SK-N-SH treated with all-trans-retinoic acid at 6 μM for 48 hours (cell line): ENCODE measurements around the gene PSMD8.

Experiments
- CSDC2 ChIP-seq: fragments of 250-450 bp; sonication (Bioruptor Pico); IDR thresholded peaks from 2 replicates; pipeline ENCODE4 v1.5.0; 2020; ENCODE audit warnings: mild to moderate bottlenecking, moderate library complexity
- PATZ1 ChIP-seq: fragments of 250-450 bp; sonication (Bioruptor Pico); IDR thresholded peaks from 2 replicates; pipeline ENCODE4 v1.8.0; 2020; ENCODE audit warnings: mild to moderate bottlenecking, moderate library complexity, borderline replicate concordance
- RARB ChIP-seq: fragments of 250-450 bp; sonication (Bioruptor Pico); IDR thresholded peaks from 2 replicates; pipeline ENCODE4 v1.8.0; 2021; ENCODE audit warnings: mild to moderate bottlenecking, moderate library complexity
- SNAI2 ChIP-seq: fragments of 250-450 bp; sonication (Bioruptor Pico); IDR thresholded peaks from 2 replicates; pipeline ENCODE4 v1.5.0; 2020; ENCODE audit warnings: mild to moderate bottlenecking, moderate library complexity
- ZFP3 ChIP-seq: fragments of 250-450 bp; sonication (Bioruptor Pico); IDR thresholded peaks from 2 replicates; pipeline ENCODE4 v1.5.0; 2020; ENCODE audit warnings: mild to moderate bottlenecking, moderate library complexity
- ZFP30 ChIP-seq: fragments of 450-650 bp; formaldehyde crosslinking; IDR thresholded peaks from 2 replicates; pipeline ENCODE4 v1.5.0; 2022; ENCODE audit warnings: mild to moderate bottlenecking, moderate library complexity
- ZNF565 ChIP-seq: fragments of 450-650 bp; formaldehyde crosslinking; conservative IDR thresholded peaks from 2 replicates; pipeline ENCODE4 v1.5.0; 2020; ENCODE audit warnings: low read depth, mild to moderate bottlenecking, moderate library complexity
- TF ChIP-seq, protein P1 (sequence below): fragments of 250-450 bp; sonication (Bioruptor Pico); IDR thresholded peaks from 2 replicates; pipeline ENCODE4 v1.8.0; 2021; ENCODE audit warnings: low read depth, mild to moderate bottlenecking, moderate library complexity, borderline replicate concordance

- TF ChIP-seq PATZ1 (CRISPR knock-in tag): no peak
- TF ChIP-seq ZFP30 (CRISPR knock-in tag): no peak
- no peak for TF ChIP-seq ZNF565
- no peak for TF ChIP-seq ZFP3 (CRISPR knock-in tag)
- TF ChIP-seq, protein P1, sequence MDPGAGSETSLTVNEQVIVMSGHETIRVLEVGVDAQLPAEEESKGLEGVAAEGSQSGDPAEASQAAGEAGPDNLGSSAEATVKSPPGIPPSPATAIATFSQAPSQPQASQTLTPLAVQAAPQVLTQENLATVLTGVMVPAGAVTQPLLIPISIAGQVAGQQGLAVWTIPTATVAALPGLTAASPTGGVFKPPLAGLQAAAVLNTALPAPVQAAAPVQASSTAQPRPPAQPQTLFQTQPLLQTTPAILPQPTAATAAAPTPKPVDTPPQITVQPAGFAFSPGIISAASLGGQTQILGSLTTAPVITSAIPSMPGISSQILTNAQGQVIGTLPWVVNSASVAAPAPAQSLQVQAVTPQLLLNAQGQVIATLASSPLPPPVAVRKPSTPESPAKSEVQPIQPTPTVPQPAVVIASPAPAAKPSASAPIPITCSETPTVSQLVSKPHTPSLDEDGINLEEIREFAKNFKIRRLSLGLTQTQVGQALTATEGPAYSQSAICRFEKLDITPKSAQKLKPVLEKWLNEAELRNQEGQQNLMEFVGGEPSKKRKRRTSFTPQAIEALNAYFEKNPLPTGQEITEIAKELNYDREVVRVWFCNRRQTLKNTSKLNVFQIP (CRISPR knock-in tag): no peak
- TF ChIP-seq CSDC2 (CRISPR knock-in tag): no peak
- no peak for TF ChIP-seq RARB (CRISPR knock-in tag)
- no peak for TF ChIP-seq SNAI2
Observed at GRCh38 chr19:38412961-38413360, 38.6 kb downstream of the PSMD8 start.
